Measurements from ENCODE around the gene PTPRE.

DNA sequence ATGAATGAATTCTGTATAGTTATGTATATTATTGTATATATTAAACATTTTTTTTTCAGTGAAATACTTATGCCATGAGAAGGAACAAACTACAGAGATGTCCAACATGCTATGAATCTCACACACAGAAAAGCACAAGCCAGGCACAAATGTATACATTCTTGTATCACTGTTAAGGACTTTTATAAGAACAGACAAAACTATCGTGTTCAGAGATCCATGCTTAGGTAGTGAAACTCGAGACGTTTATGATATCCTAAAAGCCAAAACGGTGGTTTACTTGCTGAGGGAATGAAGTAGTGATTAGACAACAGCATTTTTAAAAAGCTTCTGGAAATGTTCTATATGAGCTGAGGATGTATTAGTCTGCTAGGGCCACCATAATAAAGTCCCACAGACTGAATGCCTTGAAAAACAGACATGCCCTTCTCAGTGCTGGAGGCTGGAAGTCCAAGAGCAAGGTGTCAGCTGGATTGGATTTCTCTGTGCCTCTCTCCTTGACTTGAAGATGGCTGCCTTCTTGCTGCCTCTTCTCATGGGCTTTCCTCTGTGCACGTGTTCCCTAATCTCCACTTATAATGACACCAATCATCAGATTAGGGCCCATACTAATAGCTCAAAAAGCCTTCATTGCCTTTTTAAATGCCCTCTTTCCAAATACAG is 215.0 kb downstream of the PTPRE start:
- TF ChIP-seq ZNF274 (IDR thresholded peaks at IDR 0.05; ENCODE audit: low read depth, low read length) (no peak), YY1 (IDR thresholded peaks at IDR 0.05; ENCODE audit: insufficient read depth, insufficient read length) (no peak), SUZ12 (IDR thresholded peaks at IDR 0.05; ENCODE audit: extremely low read depth, insufficient read depth, insufficient read length) (no peak)
